Right lobe of liver (tissue), 6 donors: ENCODE results near the gene GRK4. TPM values are rescaled to one million over a fixed set of nuclear protein-coding genes. Genes with fewer than 3 reads are reported as not detected.
"Not testable (repeated sequence)": the region's sequence is repeated elsewhere in the genome, so short reads cannot be mapped to it uniquely, and the experiment has no call there.

Source experiments
- ATAC-seq, 4 donors: fragments of 200-7000 bp; cut with Tn5 transposase; one replicate each; pipeline ENCODE4 v1.9.1; 2020; ENCODE audit warnings: mild to moderate bottlenecking in 4 of 4, moderate library complexity in 4 of 4
- DNase-seq, 3 donors: peaks; one replicate each; pipeline ENCODE4 v3.0.0-alpha.2; 2020
- H3K27ac ChIP-seq, 3 donors: fragments of 200-600 bp; one replicate each; pipeline ENCODE4 v1.8.0; 2022
- H3K27me3 ChIP-seq, 2 donors: fragments of 200-600 bp; one replicate each; pipeline ENCODE4 v1.8.0; 2022
- H3K36me3 ChIP-seq, 4 donors: fragments of 200-600 bp; sonication (generic) in 1 of 4; one replicate each; pipeline versions ENCODE4 v1.5.1 to v1.8.0; 2017 to 2022; ENCODE audit warnings: control low read depth in 1 of 4
- H3K4me1 ChIP-seq, 4 donors: fragments of 200-600 bp; sonication (generic) in 1 of 4; one replicate each; pipeline versions ENCODE4 v1.5.1 to v1.8.0; 2017 to 2022; ENCODE audit warnings: control low read depth in 1 of 4
- H3K4me3 ChIP-seq, 3 donors: fragments of 200-600 bp; one replicate each; pipeline ENCODE4 v1.8.0; 2022
- H3K9me3 ChIP-seq, 4 donors: fragments of 200-600 bp; sonication (generic) in 1 of 4; one replicate each; pipeline versions ENCODE4 v1.5.1 to v1.8.0; 2017 to 2022; ENCODE audit warnings: control low read depth in 1 of 4
- POLR2A ChIP-seq: fragments of 450-650 bp; IDR thresholded peaks from one replicate; pipeline ENCODE4 v1.6.1; 2017; ENCODE audit warnings: antibody characterized with exemption, mild to moderate bottlenecking
- WGBS: methylation state at CpG from one replicate; pipeline ENCODE4 v1.1.6; 2018; ENCODE audit warnings: low coverage, low lambda C conversion rate; ENCODE audit not compliant: insufficient coverage; ENCODE audit errors: missing lambda C conversion rate; 5-methylcytosine and 5-hydroxymethylcytosine counted together
- intact Hi-C, 2 donors: fragments of 100-400 bp; cut with DNase I; formaldehyde crosslinking; loops; one replicate each; pipeline versions ENCODE4 v1.11.2 to v1.14.1; 2022
- total RNA-seq, 6 experiments: library from RNA; depleted of rRNA in 2 of 6; stranded (reverse); fragments of >200 nt in 2 of 6; fragmentation: NEBNext Ultra II Directional in 3 of 6; extraction: Animal tissue kit (Norgen Biotek cat#: 25700) in 3 of 6; gene quantifications; one replicate each; pipeline versions ENCODE4 v1.1.0 to v1.2.4, GENCODE V29; 2016 to 2023
- TF ChIP-seq, protein P1 (sequence below), 4 donors: fragments of 200-600 bp in 3 of 4; fragments of 450-650 bp in 1 of 4; IDR thresholded peaks; one replicate each; pipeline versions ENCODE4 v1.5.1 to v1.8.0; 2016 to 2022; ENCODE audit warnings: antibody characterized with exemption in 4 of 4, mild to moderate bottlenecking in 2 of 4
- donor health status: DM: no; HTN: yes; CAD: no.
- donor health status: DM: no; HTN: no; CAD: no.
- donor health status: DM: no; HTN: no; CAD: no.
- donor health status: DM: no; HTN: yes; CAD: no.
- donor health status: DM: no; HTN: yes; CAD: no.

The GRK4 gene
- total RNA-seq, 6 experiments from 2014 or later, result 1.0 to 4.3 (median 2.8) TPM

GRCh38 chr4:2958446-2958845 lies 4.9 kb upstream of the GRK4 start:
- Histone ChIP-seq H3K4me1 (peaks cover 0 to 26% (median 13%) of the 10 kb centered on the region in 4 donors), H3K27me3 (no peaks in the 10 kb centered on the region), H3K4me3 (no peak overlapping the region), H3K9me3 (no peaks in the 10 kb centered on the region), H3K27ac (no peak overlapping the region), H3K36me3 (peaks cover 0 to 33% (median 12%) of the 10 kb centered on the region in 4 donors)
- TF ChIP-seq, protein P1, sequence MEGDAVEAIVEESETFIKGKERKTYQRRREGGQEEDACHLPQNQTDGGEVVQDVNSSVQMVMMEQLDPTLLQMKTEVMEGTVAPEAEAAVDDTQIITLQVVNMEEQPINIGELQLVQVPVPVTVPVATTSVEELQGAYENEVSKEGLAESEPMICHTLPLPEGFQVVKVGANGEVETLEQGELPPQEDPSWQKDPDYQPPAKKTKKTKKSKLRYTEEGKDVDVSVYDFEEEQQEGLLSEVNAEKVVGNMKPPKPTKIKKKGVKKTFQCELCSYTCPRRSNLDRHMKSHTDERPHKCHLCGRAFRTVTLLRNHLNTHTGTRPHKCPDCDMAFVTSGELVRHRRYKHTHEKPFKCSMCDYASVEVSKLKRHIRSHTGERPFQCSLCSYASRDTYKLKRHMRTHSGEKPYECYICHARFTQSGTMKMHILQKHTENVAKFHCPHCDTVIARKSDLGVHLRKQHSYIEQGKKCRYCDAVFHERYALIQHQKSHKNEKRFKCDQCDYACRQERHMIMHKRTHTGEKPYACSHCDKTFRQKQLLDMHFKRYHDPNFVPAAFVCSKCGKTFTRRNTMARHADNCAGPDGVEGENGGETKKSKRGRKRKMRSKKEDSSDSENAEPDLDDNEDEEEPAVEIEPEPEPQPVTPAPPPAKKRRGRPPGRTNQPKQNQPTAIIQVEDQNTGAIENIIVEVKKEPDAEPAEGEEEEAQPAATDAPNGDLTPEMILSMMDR (IDR thresholded peaks at IDR 0.05), result no peak
- TF ChIP-seq POLR2A, result no peak
- DNase-seq, result no peak
- no peak for ATAC-seq
- intact Hi-C loops, result no loop called here
- WGBS, result 78% methylated on average over 8 of the region's 9 CpGs

- 83% methylated on average over 4 of the region's 4 CpGs for WGBS
- intact Hi-C loops, ATAC-seq, DNase-seq, H3K9me3 ChIP-seq, H3K27me3 ChIP-seq, H3K4me3 ChIP-seq, H3K27ac ChIP-seq: not testable (repeated sequence)
- Histone ChIP-seq H3K36me3 (peaks cover 0 to 25% (median 9%) of the 10 kb centered on the region in 4 donors), H3K4me1 (peaks cover 0 to 18% (median 8%) of the 10 kb centered on the region in 4 donors)
Measured at GRCh38 chr4:2960450-2960849, 2.9 kb upstream of the GRK4 start.

DNA sequence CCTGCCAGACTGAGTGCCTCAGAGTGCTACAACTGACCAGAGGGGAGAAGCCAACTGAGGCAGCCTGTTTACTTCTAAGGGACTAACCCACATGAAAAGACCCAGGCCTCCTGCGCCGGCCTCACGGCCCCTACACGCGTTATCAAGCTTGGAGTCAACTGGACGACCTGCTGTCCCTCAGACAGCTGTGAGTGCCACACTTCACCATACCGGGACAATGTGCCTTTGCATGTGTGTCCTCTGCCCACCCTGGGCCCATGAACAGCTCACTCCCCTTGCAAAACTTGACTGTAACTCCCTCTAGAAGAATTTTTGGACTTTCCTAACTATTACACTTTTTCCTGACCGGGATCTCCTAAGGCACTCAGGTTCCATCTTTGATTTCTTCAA lies 2.0 kb upstream of the GRK4 start:
- peaks cover 0 to 18% (median 8%) of the 10 kb centered on the region in 4 donors for H3K4me1 ChIP-seq
- no peak for DNase-seq
- 51% methylated on average over 3 of the region's 8 CpGs for WGBS
- no peaks in the 10 kb centered on the region for H3K9me3 ChIP-seq
- TF ChIP-seq, protein P1 (IDR thresholded peaks at IDR 0.05), result no peak
- no peak for TF ChIP-seq POLR2A
- H3K4me3 ChIP-seq, result peak overlapping the region in 2 of 3 donors; percentile 88 to 94
- H3K27ac ChIP-seq, result peak overlapping the region in 1 of 3 donors; percentile 85
- intact Hi-C loops, result no loop called here
- H3K27me3 ChIP-seq, result no peaks in the 10 kb centered on the region
- ATAC-seq, result no peak
- H3K36me3 ChIP-seq, result peaks cover 0 to 15% (median 2%) of the 10 kb centered on the region in 4 donors

DNA sequence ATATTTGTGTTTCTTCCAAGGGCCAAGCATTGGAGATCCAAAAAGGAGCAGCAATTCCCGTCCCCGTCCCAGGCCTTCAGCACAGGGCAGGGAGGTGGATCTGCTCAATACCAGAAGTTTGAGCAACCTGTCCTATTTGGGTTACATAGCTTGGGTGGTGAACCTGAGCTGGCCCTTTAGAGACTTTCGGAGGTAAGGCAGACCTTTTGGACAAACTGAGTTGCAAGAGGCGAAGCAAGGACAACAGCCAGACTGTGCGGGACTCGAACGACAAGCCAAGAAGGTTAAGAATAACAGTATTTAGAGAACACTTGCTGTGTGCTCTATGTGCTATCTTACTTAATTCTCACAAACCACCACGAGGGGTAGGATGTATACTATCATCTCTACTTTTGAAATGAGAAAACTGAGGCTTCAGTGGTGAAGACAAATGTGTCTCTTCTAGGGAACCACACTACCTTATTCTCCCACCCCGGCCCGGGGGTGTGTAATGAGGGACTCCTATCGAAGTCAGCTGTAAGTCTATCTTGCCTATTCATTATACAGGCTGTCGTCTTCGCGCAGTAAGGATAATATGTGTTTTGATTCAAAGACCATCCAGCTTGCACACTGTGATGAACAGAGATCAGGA lies 1.4 kb upstream of the GRK4 start:
- DNase-seq (no peak), ATAC-seq (no peak)
- Histone ChIP-seq H3K27ac (peak overlapping the region in 2 of 3 donors; percentile 52 to 85), H3K27me3 (no peaks in the 10 kb centered on the region), H3K4me1 (peaks cover 0 to 18% (median 8%) of the 10 kb centered on the region in 4 donors), H3K9me3 (no peaks in the 10 kb centered on the region), H3K4me3 (peak overlapping the region; percentile 65 to 94 (median 88)), H3K36me3 (peaks cover 0 to 10% (median 0%) of the 10 kb centered on the region in 4 donors)
- intact Hi-C loops, result no loop called here
- TF ChIP-seq, protein P1 (IDR thresholded peaks at IDR 0.05), result no peak
- no peak for TF ChIP-seq POLR2A
- 24% methylated on average over 14 of the region's 14 CpGs for whole genome bisulfite sequencing

DNA sequence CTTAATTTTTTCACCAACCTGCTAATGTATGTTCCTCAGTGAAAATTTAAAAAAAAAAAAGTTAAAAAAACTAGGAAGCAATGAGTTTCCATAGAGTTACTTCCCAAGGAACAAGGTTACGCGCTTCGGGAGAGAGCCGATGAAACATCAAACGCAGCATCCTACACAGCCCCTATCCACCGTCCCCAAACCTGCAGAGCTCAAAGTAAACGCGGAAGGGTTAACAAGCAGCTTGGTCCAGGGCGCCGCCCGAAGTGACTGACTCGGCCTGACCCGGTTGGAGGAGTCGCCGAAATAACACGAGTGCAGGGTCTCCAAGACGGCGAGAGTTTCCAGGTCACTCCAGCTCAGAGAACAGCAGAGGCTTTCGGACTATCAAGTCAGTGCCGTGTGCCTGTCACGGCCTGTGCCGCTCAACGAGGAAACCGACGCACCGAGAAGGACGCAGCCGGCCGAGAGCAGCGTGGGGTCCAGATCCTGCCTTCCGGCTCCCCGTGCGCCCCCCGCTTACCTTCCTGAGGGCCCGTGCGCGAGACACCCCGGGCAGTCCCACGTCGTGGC lies 677 bp upstream of the GRK4 start:
- WGBS, result 0% methylated on average over 14 of the region's 40 CpGs
- Histone ChIP-seq H3K9me3 (no peaks in the 10 kb centered on the region), H3K4me3 (peak overlapping the region; percentile 65 to 94 (median 88)), H3K27ac (peak overlapping the region; percentile 52 to 85 (median 68)), H3K4me1 (peaks cover 0 to 18% (median 8%) of the 10 kb centered on the region in 4 donors), H3K36me3 (peaks cover 0 to 3% (median 0%) of the 10 kb centered on the region in 4 donors), H3K27me3 (no peaks in the 10 kb centered on the region)
- ATAC-seq, result peak; percentile 28 to 52 (median 46)
- no peak for DNase-seq
- intact Hi-C loops, result no loop called here
- TF ChIP-seq, protein P1 (IDR thresholded peaks at IDR 0.05), result no peak
- TF ChIP-seq POLR2A, result no peak
